ENCODE data around the gene ZNF26.
"Not testable (repeated sequence)": the region's sequence is repeated elsewhere in the genome, so short reads cannot be mapped to it uniquely, and the experiment has no call there.

Gene ZNF26, protein sequence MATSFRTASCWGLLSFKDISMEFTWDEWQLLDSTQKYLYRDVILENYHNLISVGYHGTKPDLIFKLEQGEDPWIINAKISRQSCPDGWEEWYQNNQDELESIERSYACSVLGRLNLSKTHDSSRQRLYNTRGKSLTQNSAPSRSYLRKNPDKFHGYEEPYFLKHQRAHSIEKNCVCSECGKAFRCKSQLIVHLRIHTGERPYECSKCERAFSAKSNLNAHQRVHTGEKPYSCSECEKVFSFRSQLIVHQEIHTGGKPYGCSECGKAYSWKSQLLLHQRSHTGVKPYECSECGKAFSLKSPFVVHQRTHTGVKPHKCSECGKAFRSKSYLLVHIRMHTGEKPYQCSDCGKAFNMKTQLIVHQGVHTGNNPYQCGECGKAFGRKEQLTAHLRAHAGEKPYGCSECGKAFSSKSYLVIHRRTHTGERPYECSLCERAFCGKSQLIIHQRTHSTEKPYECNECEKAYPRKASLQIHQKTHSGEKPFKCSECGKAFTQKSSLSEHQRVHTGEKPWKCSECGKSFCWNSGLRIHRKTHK

DNA sequence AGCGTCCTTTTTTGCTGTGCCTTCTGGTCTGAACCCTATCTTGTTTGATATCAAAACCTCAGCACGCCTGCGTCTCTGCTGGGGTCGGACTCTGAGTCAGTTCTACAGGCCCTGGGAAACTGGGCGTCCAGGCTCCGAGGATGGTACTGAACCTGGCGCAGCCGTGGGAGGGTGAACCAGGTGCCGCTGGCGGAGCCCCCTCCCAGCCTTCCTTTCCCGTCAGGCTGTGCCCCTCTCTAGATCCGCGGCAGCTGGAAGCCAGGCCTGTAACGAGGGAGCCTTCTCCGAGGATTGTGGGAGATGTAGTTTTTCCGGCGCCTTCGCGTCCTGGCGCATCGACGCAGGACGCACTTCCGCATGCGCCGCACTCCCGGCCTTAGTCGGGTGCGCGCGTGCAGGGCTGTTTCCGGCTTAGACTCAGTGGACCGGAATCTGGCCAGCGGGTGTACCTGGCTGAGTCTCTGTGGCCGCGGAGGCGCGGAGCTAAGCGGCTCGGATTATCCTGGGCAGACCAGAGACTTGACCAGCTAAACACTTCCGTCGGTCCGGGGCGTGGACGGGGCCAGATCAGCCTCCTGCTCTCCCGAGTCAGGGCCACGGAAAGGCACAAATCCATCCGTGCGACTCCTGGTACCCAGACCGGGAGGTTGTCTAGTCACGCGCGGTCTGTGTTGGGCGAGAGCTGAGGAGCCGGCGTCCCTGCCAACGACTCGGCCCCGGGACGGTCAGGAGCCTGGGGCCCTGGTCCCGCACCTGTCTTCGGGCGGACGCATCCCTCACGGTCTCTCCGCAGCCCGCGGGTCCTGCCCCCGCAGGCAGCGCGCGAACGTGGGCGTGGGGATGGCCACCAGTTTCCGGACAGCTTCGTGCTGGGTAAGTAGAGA lies at the start of gene ZNF26:
Gene ZNF26 (plus strand): TSS at position 367 of the 884 bp plus-strand sequence. CDS start 474 bp downstream, at position 841.
- intact Hi-C loops (cut with DNase I), result loop anchor here (1.0 to 2.0 kb wide), 3 partner anchors 29 to 94 kb away; partner anchors contain the start of genes ZNF140, ZNF605 and ZNF84
- peak; percentile 84 to 97 (median 93) for DNase-seq

DNA sequence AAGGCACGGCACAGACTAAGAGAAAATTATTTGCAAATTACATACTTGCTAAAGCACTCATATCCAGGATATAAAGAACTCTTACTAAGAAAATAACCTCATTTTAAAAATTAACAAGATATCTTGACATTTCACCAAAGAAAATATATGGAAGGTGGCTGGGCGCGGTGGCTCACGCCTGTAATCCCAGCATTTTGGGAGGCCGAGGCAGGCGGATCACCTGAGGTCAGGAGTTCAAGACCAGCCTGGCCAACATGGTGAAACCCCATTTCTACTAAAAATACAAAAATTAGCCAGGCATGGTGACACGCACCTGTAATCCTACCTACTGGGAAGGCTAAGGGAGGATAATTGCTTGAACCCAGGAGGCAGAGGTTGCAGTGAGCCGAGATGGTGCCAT lies 49.2 kb upstream of the ZNF26 start:
- DNase-seq; intact Hi-C loops (cut with DNase I): not testable (repeated sequence)

DNA sequence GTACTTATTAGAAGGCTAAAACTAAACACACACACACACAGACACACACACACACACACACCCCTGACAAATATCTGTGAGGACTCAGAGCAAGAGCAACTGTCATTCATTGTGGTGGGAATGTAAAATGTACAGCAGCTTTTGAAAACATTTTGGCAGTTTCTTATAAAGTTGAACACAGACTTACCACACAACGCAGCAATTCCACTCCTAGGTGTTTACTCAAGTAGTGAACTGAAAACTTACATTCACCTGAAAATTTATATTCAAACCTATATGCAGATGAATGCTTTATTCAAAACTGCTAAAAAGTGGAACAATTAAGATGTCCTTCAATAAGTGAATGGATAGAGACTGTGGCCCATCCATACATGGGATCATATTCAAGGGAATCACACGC lies 48.7 kb upstream of the ZNF26 start:
- no peak for DNase-seq
- intact Hi-C loops (cut with DNase I), result no loop called here

DNA sequence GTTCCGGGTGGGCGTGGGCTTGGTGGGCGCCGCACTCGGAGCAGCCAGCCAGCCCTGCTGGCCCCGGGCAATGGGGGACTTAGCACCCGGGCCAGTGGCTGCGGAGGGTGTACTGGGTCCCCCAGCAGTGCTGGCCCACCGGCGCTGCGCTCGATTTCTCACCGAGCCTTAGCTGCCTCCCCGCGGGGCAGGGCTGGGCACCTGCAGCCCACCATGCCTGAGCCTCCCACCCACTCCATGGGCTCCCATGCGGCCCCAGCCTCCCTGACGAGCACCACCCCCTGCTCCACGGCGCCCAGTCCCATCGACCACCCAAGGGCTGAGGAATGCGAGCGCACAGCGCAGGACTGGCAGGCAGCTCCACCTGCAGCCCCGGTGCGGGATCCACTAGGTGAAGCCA lies 47.4 kb upstream of the ZNF26 start:
- intact Hi-C loops (cut with DNase I); DNase-seq: not testable (repeated sequence)

DNA sequence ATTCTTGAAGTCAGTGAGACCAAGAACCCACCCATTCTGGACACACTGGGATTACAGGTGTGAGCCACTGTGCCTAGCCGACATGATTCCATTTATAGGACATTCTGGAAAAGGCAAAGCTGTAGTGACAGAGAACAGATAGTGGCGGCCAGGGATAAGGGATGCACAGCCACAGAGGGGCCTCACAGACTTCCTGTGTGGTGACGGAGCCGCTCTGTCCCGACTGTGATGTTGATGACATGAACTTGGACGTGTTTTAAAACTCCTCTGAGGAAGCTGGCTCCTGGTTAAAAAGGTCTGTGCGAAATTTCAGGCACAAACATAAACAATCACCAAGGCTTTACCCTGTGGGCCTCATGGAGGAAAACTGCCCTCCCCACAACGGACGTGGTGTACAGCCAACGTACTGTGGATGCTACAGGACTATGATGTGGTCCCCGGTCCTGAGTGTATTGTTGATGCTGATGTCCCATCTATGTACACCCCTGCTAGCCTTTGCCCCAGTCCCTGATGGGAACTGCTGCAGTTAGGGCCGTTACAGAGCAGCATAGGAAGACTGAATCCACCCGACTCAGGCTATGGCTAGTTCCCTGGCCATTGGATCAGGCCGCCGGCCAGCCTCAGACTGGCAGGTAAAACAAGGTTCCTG lies 46.0 kb upstream of the ZNF26 start:
- intact Hi-C loops (cut with DNase I), result no loop called here
- DNase-seq, result no peak

DNA sequence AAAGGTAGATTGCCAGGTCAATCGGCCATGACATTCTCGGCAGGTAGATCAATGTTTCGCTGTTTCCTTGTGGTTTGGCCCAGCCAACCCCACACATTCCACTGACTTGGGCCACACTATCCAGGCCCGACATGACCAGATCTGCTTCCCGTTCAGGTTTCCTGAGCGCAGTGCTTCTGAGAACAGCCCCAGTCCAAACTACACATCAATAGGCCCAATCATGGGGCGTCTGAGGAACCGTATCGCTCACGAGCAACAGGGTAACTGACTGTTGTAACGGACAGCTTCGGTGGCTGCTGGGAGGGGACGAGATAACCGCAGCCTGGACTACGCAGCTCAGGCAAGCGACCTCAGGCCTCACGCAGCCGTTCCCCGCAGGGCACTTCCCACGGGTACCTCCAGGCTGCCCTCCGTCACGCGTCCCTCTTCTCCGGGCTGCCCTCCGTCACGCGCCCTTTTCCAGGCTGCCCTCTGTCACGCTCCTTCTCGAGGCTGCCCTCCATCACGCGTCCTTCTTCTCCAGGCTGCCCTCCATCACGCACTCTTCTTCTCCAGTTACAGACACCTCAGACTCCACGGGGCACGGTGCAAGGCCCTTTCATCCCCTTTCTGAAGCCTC lies 44.7 kb upstream of the ZNF26 start:
- no peak for DNase-seq
- intact Hi-C loops (cut with DNase I), result no loop called here

DNA sequence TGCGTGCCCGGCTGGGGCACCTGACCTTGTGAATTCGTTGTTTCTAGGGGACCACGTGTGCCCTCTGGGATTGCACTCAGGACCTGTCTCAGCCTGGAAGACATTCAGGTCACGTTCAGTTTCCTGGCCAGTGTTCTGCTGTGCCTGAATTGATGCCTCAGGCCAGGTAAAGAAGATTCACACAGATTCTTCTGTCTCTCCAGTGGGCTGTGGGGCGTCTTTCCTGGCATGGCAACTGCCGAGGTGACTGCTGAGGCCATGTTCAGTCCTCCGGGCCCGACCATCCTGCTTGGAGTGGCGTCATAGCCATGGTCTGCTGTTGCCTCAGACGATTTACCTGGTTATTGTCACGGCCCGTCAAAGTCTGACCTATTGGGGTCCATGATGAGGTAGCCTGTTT lies 43.6 kb upstream of the ZNF26 start:
- intact Hi-C loops (cut with DNase I), result no loop called here
- DNase-seq, result no peak

DNA sequence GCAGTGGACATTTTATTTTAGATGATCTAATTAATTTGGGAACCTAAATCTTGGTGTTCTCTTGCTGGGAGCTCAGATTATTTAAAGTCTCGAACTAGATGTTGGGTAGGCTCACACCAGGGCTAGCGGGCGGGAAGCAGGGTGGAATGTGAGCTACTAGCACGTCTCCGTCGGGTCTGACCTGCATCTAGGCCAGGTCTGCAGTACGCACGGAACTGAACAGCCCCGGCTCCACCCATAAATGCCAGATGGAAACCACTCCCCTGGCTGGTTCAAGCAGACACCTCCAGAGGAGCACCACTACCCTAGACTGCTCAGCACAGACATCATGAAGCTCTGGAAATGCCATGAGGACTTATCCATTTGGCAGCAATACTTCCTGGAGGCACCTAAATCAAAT lies 40.4 kb upstream of the ZNF26 start:
- DNase-seq, result no peak
- intact Hi-C loops (cut with DNase I), result no loop called here

DNA sequence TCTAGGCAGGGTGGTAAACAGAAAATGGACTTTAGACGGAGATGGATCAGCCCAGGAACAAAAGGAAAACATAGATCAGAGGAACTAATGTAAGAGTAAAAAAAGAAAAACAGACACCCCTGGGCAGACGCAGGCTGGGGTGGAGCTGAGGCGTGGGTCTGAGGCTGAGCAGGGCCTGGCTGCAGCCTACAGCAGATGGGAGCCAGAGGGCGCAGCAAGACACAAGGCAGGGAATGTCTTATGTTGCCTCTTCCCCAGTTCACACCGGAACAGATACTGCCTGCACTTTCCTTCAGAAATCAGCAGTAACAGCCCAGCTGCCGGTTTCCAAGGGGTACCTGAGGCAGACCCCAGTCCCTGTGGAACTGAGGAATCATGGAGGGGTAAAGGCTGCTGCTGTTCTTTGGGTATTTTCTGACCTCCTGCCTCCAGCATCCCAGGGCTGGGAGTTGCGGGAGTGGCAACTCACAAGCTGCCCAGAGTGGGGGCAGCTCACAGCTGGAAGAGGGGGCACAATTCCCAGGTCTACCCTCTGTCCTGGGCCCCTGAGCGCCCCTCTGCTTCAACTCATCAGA lies 39.8 kb upstream of the ZNF26 start:
- intact Hi-C loops (cut with DNase I), result no loop called here
- no peak for DNase-seq

DNA sequence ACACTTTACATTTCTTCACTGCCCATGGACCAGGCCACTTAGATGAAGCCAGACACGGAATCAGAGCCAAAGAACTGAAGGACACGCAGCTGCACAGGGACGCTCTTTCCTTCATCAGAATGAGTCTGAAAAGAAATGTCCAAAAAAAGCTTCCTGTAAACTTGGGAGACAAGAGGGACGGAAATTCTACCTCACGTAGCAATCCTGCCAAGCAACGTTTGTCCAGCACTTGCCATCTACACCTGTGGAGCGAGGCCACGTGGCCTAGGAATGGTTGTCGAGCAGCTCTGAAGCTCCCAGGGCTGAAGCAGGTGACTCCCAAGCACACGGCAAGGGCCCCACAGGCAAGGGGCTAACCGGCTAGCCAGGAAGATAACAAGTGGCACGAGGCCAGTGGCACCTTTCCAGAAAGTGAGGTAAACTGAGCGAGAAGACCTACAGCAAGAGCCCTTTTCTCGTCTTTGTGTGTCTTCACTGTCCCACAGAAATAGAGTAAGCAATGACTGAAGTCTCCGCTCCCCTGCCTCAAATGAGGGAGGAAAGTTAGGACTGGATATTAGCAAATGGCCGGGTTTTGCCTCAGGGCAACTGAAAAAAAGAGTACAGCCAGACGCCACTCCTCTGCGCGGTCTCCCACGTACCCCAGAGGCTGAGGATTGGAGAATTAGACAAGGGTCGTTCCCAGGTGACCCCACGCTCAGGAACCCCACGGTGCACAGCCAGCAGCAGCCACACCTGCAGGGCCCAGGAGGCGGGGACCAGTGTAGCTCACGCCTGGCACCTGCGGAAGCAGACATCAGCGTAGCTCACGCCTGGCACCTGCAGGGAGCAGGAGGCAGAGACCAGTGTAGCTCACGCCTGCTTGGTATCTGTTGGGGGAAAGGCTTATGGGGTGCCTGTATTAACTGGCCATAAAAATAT lies 37.8 kb upstream of the ZNF26 start:
- no peak for DNase-seq
- intact Hi-C loops (cut with DNase I), result no loop called here

DNA sequence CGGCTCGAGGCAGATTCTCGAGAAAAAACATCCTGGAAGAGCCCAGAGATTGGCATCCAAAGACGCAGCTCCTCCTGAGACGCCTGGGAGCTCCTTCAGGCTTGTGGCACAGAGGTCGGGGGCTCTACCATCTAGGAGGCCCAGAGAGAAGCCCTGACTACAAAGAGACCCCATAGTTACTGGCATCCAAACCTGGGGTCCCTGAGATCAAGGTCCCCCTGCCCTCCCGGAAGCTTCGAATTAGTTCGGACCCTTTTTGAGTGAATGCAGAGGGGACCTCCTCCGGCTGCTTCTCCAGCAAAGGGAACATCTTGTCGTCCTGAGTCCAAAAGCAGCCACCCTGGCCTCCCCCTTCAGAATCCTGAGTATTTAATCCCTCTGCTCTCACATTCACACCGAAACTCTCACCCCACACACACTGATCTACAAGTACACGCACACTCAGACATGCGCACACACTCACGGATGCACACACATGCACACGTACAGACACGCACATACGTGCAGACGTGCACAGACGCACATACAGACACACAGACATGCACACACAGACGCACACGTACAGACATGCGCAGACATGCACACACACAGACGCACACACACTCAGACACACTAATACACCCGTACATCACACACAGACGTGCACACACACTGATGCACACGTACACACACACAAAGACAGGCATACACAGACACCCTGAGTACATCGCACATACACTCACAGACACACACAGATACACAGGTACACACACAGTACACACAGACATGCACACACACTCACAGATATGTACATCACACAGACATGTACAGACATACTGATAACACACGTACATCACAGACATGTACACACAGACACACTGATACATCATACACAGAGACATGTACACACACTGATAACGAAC lies 36.0 kb upstream of the ZNF26 start:
- DNase-seq, result no peak
- intact Hi-C loops (cut with DNase I), result no loop called here

DNA sequence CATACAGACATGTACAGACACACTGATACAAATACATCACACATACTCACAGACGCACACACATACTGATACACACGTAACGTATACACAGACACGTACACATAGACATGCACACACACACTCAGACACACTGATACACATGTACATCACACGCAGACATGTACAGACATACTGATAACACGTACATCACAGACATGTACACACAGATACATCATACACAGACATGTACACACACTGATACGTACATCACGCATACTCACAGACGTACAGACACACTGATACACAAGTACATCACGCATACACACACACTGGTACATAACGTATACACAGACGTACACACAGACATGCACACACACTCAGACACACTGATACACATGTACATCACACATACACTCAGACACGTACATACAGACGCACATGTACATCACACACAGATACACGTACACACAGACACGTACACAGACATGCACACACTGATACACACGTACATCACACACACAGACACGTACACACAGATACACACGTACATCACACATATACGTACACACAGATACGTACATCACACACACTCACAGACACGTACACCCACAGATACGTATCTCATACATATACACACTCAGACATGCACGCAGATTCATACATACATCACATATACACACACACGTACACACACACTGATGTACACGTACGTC lies 35.2 kb upstream of the ZNF26 start:
- intact Hi-C loops (cut with DNase I), result no loop called here
- no peak for DNase-seq

DNA sequence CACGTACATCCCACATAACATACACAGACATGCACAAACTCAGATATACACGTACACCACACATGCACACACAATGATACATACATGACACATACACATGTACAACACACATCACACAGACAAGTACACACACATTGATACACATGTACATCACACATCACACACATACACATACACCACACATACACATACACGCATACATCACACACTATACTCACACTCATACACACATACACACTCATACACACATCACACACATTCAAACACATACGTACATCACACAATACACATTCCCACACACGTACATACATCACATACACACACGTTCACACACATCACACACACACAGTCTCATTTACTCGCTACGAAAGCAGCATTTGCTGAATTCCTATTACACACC lies 34.5 kb upstream of the ZNF26 start:
- intact Hi-C loops (cut with DNase I), result no loop called here

DNA sequence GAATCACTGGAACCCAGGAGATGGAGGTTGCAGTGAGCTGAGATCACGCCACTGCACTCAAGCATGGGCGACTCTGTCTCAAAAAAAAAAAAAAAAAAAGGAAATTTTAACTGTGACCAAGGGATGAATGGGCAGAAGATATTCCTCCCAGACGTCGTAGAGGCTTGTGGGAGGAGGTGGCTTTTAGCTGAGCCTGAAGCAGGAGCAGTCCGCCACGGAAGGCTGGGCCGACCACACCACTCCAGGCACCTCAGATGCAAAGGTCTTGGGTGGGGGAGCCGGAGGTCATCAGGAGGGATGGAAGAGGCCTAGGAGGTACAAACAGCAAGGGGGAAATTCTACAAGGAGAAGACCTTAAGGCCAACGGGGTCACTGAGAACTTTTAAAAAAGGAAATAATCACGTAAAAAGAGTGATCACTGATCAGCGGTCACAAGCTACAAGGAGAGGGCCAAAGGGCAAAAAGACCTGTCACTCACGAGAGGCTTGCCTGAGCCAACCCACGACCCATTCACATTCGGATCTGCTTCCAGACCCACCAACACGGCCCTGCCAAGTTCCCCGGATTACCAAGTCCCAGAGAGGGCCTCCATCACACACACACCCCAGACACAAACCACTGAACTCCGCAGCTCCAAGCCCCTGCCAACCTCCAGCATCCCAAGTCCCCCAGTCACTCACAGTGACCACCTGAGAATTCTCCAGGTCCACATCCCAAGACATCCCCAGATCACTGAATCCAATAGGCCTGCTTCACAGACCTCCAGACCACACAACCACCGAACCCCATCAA lies 33.6 kb upstream of the ZNF26 start:
- DNase-seq, result no peak
- intact Hi-C loops (cut with DNase I), result no loop called here

More for the DNA sequence above, 34.5 kb upstream of the ZNF26 start:
- no peak for DNase-seq

DNA sequence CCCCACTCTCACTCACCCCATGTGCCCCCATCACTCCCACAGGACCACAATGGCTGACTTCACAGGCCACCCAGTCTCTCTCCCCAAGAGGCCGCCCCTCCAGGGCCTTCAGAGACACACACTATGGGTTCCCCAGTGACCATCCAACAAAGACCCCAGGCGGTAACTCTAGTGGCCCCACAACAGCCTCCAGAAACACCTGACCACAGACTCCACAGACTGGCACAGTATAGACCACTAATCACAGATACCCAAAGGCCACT lies 33.1 kb upstream of the ZNF26 start:
- no peak for DNase-seq
- intact Hi-C loops (cut with DNase I), result no loop called here
